Type B pancreatic cell (in vitro differentiated cells): ENCODE measurements around the gene C15orf61. TPM values are rescaled to one million over a fixed set of nuclear protein-coding genes. Genes with fewer than 3 reads are reported as not detected.

Experiments used
- DNase-seq: peaks from one replicate; pipeline ENCODE4 v3.0.0; 2021; ENCODE audit warnings: mixed read lengths; ENCODE audit not compliant: unreplicated experiment; ENCODE audit errors: extremely low spot score
- H3K27ac Mint-ChIP-seq: 2 replicates; pipeline ENCODE4 v1.8.0; 2021; ENCODE audit warnings: mild to moderate bottlenecking, mixed read lengths
- H3K27me3 Mint-ChIP-seq: 2 replicates; pipeline ENCODE4 v1.8.0; 2021; ENCODE audit warnings: mixed read lengths
- H3K36me3 Mint-ChIP-seq: 2 replicates; pipeline ENCODE4 v1.8.0; 2021; ENCODE audit warnings: mixed read lengths
- H3K4me1 Mint-ChIP-seq: one replicate; pipeline ENCODE4 v1.8.0; 2021; ENCODE audit warnings: mixed read lengths; ENCODE audit not compliant: unreplicated experiment
- H3K4me3 Mint-ChIP-seq: 2 replicates; pipeline ENCODE4 v1.8.0; 2021; ENCODE audit warnings: mild to moderate bottlenecking, mixed read lengths
- H3K9me3 Mint-ChIP-seq: 2 replicates; pipeline ENCODE4 v1.8.0; 2021; ENCODE audit warnings: mixed read lengths
- total RNA-seq: library from RNA; stranded (reverse); gene quantifications from 2 replicates; pipeline ENCODE4 v1.2.1, GENCODE V29; 2021; ENCODE audit warnings: low replicate concordance
- TF ChIP-seq, protein P1 (sequence below): fragments of 200-600 bp; sonication (generic); conservative IDR thresholded peaks from 2 replicates; pipeline ENCODE4 v1.5.0; 2021; ENCODE audit warnings: antibody characterized with exemption, mild to moderate bottlenecking

The C15orf61 gene
- total RNA-seq, 1 donor from 2014 or later = 6.7 TPM

DNA sequence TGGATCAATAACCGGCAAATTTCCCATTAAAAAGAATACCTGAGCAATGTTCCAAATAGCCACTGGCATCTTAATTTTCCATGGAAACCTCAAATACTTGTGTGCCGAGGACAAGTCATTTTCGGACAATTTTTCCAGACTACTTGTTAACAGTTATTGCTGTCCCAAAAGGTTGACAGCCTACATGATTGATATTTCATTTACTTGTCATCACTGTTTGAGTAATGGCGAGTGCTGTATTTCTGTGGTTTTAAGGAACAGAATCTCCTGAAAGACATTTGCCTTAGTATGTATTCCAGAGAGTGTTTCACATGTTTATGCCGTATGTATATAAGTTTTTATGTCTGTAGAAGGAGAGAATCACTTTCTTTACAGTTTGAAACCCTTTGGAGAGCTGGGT lies 58.2 kb downstream of the C15orf61 start:
- Mint-ChIP-seq H3K4me1 (peaks cover 11% of the 10 kb centered on the region), H3K36me3 (no peaks in the 10 kb centered on the region), H3K4me3 (no peak overlapping the region), H3K27me3 (no peaks in the 10 kb centered on the region), H3K9me3 (no peaks in the 10 kb centered on the region), H3K27ac (no peak overlapping the region)
- DNase-seq = no peak
- TF ChIP-seq, protein P1, sequence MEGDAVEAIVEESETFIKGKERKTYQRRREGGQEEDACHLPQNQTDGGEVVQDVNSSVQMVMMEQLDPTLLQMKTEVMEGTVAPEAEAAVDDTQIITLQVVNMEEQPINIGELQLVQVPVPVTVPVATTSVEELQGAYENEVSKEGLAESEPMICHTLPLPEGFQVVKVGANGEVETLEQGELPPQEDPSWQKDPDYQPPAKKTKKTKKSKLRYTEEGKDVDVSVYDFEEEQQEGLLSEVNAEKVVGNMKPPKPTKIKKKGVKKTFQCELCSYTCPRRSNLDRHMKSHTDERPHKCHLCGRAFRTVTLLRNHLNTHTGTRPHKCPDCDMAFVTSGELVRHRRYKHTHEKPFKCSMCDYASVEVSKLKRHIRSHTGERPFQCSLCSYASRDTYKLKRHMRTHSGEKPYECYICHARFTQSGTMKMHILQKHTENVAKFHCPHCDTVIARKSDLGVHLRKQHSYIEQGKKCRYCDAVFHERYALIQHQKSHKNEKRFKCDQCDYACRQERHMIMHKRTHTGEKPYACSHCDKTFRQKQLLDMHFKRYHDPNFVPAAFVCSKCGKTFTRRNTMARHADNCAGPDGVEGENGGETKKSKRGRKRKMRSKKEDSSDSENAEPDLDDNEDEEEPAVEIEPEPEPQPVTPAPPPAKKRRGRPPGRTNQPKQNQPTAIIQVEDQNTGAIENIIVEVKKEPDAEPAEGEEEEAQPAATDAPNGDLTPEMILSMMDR = no peak

Other genes with a start within 250 kb of the C15orf61 start
- gene MAP2K5, start 21.6 kb downstream of the C15orf61 start, total RNA-seq = 13.3 and 21.8 TPM in 2 replicates